K562 (cell line): ENCODE measurements around the gene TPK1. TPM values are rescaled to one million over a fixed set of nuclear protein-coding genes. Genes with fewer than 3 reads are reported as not detected.

Experiments
- ATAC-seq: fragments of 200-7000 bp; cut with Tn5 transposase; 3 replicates; pipeline ENCODE4 v1.9.1; 2020; ENCODE audit warnings: moderate library complexity
- BruUV-seq: library from RNA; stranded (reverse); fragments of 400-500 nt; replicated peaks from 2 replicates; lab custom pipeline; 2021; lab: Mats Ljungman, UMichigan
- CTCF ChIA-PET: fragments of 300-600 bp; formaldehyde crosslinking; extraction: SDS; loops from one replicate; lab custom pipeline; 2021; ENCODE audit warnings: low intra/inter-chr PET ratio; lab: Yijun Ruan, JAX
- POLR2A ChIA-PET: fragments of 300-600, 350-650 bp; sonication (Branson Sonifier 250); formaldehyde crosslinking; extraction: SDS; loops from one replicate; lab custom pipeline; 2021; ENCODE audit warnings: antibody characterized with exemption, inconsistent platforms; lab: Yijun Ruan, JAX
- DNase-seq, 4 experiments: peaks; one replicate each; pipeline versions ENCODE4 v3.0.0 to v3.0.0-alpha.2; 2011 to 2018; ENCODE audit warnings: low spot score in 3 of 4, mixed read lengths in 3 of 4; ENCODE audit errors: extremely low read depth in 1 of 4
- FAIRE-seq: peaks from 2 replicates; lab custom pipeline; 2011; peaks lifted over from hg19 to GRCh38; lab: Jason Lieb, UNC
- H2AFZ ChIP-seq: 2 replicates; pipeline ENCODE4 v1.6.0; 2011; ENCODE audit warnings: low read depth, low read length, control low read depth, inconsistent platforms
- H3K27ac ChIP-seq: fragments of 200-600 bp; 3 replicates; pipeline ENCODE4 v1.8.0; 2011; ENCODE audit warnings: low read depth, mild to moderate bottlenecking, control low read depth, inconsistent platforms, low read length, moderate library complexity, mixed read lengths; ENCODE audit errors: extremely low read depth
- H3K27me3 ChIP-seq, 2 experiments: fragments of 300-600 bp in 1 of 2; 2 replicates in 1 of 2; 3 replicates in 1 of 2; pipeline versions ENCODE4 v1.6.0 to v1.8.0; 2011; ENCODE audit warnings: inconsistent platforms in 2 of 2, low read length in 2 of 2, mild to moderate bottlenecking in 1 of 2, mixed read lengths in 1 of 2, moderate library complexity in 1 of 2; ENCODE audit not compliant: control insufficient read depth in 2 of 2, insufficient read depth in 2 of 2
- H3K36me3 ChIP-seq: fragments of 300-600 bp; 3 replicates; pipeline ENCODE4 v1.8.0; 2011; ENCODE audit warnings: mild to moderate bottlenecking, low read length, inconsistent platforms; ENCODE audit not compliant: control insufficient read depth, insufficient read depth
- H3K4me1 ChIP-seq, 2 experiments: fragments of 200-600 bp in 1 of 2; replicated peaks in 1 of 2; 2 replicates in 1 of 2; 3 replicates in 1 of 2; pipeline versions ENCODE4 v1.5.1 to v1.8.0; 2011; ENCODE audit warnings: inconsistent platforms in 2 of 2, low read length in 2 of 2, mild to moderate bottlenecking in 1 of 2, mixed read lengths in 1 of 2, moderate library complexity in 1 of 2; ENCODE audit not compliant: control insufficient read depth in 2 of 2, insufficient read depth in 2 of 2
- H3K4me2 ChIP-seq: 2 replicates; pipeline ENCODE4 v1.6.1; 2011; ENCODE audit warnings: low read length, control low read depth, inconsistent platforms, mixed read lengths; ENCODE audit not compliant: insufficient read depth
- H3K4me3 ChIP-seq: fragments of 200-600 bp; sonication (generic), shearing (Covaris generic); 2 replicates; pipeline ENCODE4 v1.5.1; 2016; ENCODE audit warnings: control low read depth, inconsistent platforms
- H3K79me2 ChIP-seq: fragments of 200-600 bp; 3 replicates; pipeline ENCODE4 v1.8.0; 2011; ENCODE audit warnings: low read length, inconsistent platforms; ENCODE audit not compliant: control insufficient read depth, insufficient read depth
- H3K9ac ChIP-seq, 2 experiments: 2 replicates each; pipeline versions ENCODE4 v1.6.0 to v1.6.1; 2011; ENCODE audit warnings: low read depth in 2 of 2, low read length in 2 of 2, control low read depth in 1 of 2, inconsistent platforms in 1 of 2, mild to moderate bottlenecking in 1 of 2, mixed read lengths in 1 of 2; ENCODE audit not compliant: insufficient read depth in 1 of 2
- H3K9me1 ChIP-seq: one replicate; pipeline ENCODE4 v1.6.0; 2011; ENCODE audit warnings: inconsistent platforms, mild to moderate bottlenecking, low read length, moderate library complexity; ENCODE audit not compliant: control insufficient read depth, insufficient read depth
- H3K9me3 ChIP-seq: replicated peaks from 2 replicates; pipeline ENCODE4 v1.5.1; 2011; ENCODE audit warnings: low read depth, low read length, inconsistent platforms; ENCODE audit not compliant: control insufficient read depth, insufficient read depth
- H4K20me1 ChIP-seq: replicated peaks from 2 replicates; pipeline ENCODE4 v1.6.1; 2011; ENCODE audit warnings: low read length, inconsistent platforms, mixed read lengths; ENCODE audit not compliant: control insufficient read depth, insufficient read depth
- HNRNPLL ChIP-seq: fragments of 200-400 bp; formaldehyde crosslinking; IDR thresholded peaks from 2 replicates; pipeline ENCODE4 v1.6.1; 2017; ENCODE audit warnings: low read length, low read depth, mild to moderate bottlenecking; ENCODE audit not compliant: poor library complexity, severe bottlenecking
- PBX2 ChIP-seq, 2 experiments: IDR thresholded peaks in 1 of 2; conservative IDR thresholded peaks in 1 of 2; 2 replicates each; pipeline ENCODE4 v1.6.1; 2016; ENCODE audit warnings: low read depth in 2 of 2, mild to moderate bottlenecking in 1 of 2, missing compliant biosample characterization in 1 of 2, missing genetic modification characterization in 1 of 2, moderate library complexity in 1 of 2
- PHB ChIP-seq: fragments of 250-450 bp; sonication (Bioruptor Pico); IDR thresholded peaks from 2 replicates; pipeline ENCODE4 v1.5.0; 2021
- ZNF639 ChIP-seq, 2 experiments: fragments of 200-800 bp in 1 of 2; sonication (Bioruptor generic) in 1 of 2; sonication (generic) in 1 of 2; formaldehyde crosslinking in 1 of 2; IDR thresholded peaks in 1 of 2; conservative IDR thresholded peaks in 1 of 2; 2 replicates each; pipeline versions ENCODE4 v1.5.0 to v1.6.1; 2016 to 2020; ENCODE audit warnings: missing compliant biosample characterization in 1 of 2, missing genetic modification characterization in 1 of 2, missing genetic modification reagents in 1 of 2
- WGBS: fragments of 100-300 bp; shearing (Covaris generic); methylation state at CpG from one replicate; pipeline ENCODE4 v1.1.6; 2016; ENCODE audit warnings: low coverage, mixed read lengths; ENCODE audit not compliant: insufficient coverage; ENCODE audit errors: missing lambda C conversion rate; 5-methylcytosine and 5-hydroxymethylcytosine counted together
- in situ Hi-C: fragments of 300-500 bp; cut with MboI; formaldehyde crosslinking; loops from 4 replicates; pipeline ENCODE4 v1.15.0; 2018; ENCODE audit warnings: inconsistent platforms, mixed read lengths
- intact Hi-C: fragments of 100-400 bp; cut with micrococcal nuclease; formaldehyde crosslinking; loops from 2 replicates; pipeline ENCODE4 v1.14.2; 2022
- polyA plus RNA-seq, 8 experiments: library from polyadenylated mRNA; depleted of rRNA in 4 of 8; stranded (reverse) in 5 of 8; unstranded in 3 of 8; fragments of >200 nt; fragmentation: Nextera tagmentation in 2 of 8; fragmentation: Illumina TruSeq in 1 of 8; extraction: Ambion mirVana in 2 of 8; extraction: Trizol in 1 of 8; gene quantifications; 2 replicates each; pipeline versions ENCODE4 v1.2.1 to v1.2.3, GENCODE V29; 2011 to 2014; ENCODE audit warnings: inconsistent platforms in 1 of 8, missing spikeins in 1 of 8
- total RNA-seq, 7 experiments: library from RNA; depleted of rRNA in 6 of 7; stranded (reverse); fragments of >200 nt in 6 of 7; fragmentation: Illumina TruSeq in 2 of 7; extraction: Trizol in 2 of 7; gene quantifications; 2 replicates each; pipeline versions ENCODE4 v1.2.1 to v1.2.3, GENCODE V29; 2011 to 2021; ENCODE audit warnings: low replicate concordance in 1 of 7

TPK1 gene
- total and polyA plus RNA-seq, 9 of the 15 experiments (the other 6 are each of a cell fraction or from before 2014, with no cell fraction given): 5.1 to 16.2 (median 9.2) TPM

GRCh38 chr7:144853542-144853941, 17.7 kb upstream of the TPK1 start:
- no peaks in the 10 kb centered on the region for H3K9me3 ChIP-seq
- ATAC-seq (no peak), FAIRE-seq (no peak), DNase-seq (no peak)
- H2AFZ ChIP-seq: no peak overlapping the region; the same call in 1 of the 2 replicates
- H3K27ac ChIP-seq: no peak overlapping the region
- H3K79me2 ChIP-seq: no peaks in the 10 kb centered on the region
- H3K36me3 ChIP-seq: no peaks in the 10 kb centered on the region
- ChIA-PET CTCF (no interaction called here), POLR2A (no interaction called here)
- H3K27me3 ChIP-seq: no peaks in the 10 kb centered on the region
- in situ Hi-C loops: no loop called here
- H3K9ac ChIP-seq: no peak overlapping the region
- no TSS peak for BruUV-seq
- no peak overlapping the region for H3K4me3 ChIP-seq
- 4% methylated on average over 8 of the region's 8 CpGs for WGBS
- H3K4me2 ChIP-seq: no peak overlapping the region
- H3K4me1 ChIP-seq: no peaks in the 10 kb centered on the region
- no peaks in the 10 kb centered on the region for H3K9me1 ChIP-seq
- intact Hi-C loops: loop anchor here (10.0 kb wide), 2 partner anchors 151 to 761 kb away; no protein-coding TSS in a partner anchor
- H4K20me1 ChIP-seq: no peaks in the 10 kb centered on the region
- no peak for TF ChIP-seq HNRNPLL
- no peak for TF ChIP-seq ZNF639 (CRISPR knock-in tag; conservative IDR thresholded peaks at IDR 0.05 in 1 of 2, IDR thresholded peaks at IDR 0.05 in 1 of 2)
- TF ChIP-seq PHB: no peak

GRCh38 chr7:144848078-144848477, 12.2 kb upstream of the TPK1 start:
- CTCF ChIA-PET: interaction anchor here (0.6 kb wide), 1 partner anchor 425 kb away, joined by 3 read pairs; no protein-coding TSS in a partner anchor
- Histone ChIP-seq H4K20me1 (no peaks in the 10 kb centered on the region), H3K9me1 (no peaks in the 10 kb centered on the region), H3K36me3 (no peaks in the 10 kb centered on the region), H3K79me2 (no peaks in the 10 kb centered on the region), H3K27me3 (no peaks in the 10 kb centered on the region; a peak in 1 of 5 replicates), H2AFZ (no peak overlapping the region), H3K4me3 (no peak overlapping the region), H3K4me1 (no peaks in the 10 kb centered on the region), H3K9me3 (no peaks in the 10 kb centered on the region), H3K4me2 (no peak overlapping the region), H3K9ac (no peak overlapping the region), H3K27ac (no peak overlapping the region)
- DNase-seq: no peak
- in situ Hi-C loops (no loop called here), intact Hi-C loops (no loop called here)
- WGBS: 4% methylated on average over 1 of the region's 1 CpG
- ATAC-seq: no peak
- no TSS peak for BruUV-seq
- no peak for FAIRE-seq
- POLR2A ChIA-PET: no interaction called here
- no peak for TF ChIP-seq PBX2 (CRISPR knock-in tag; IDR thresholded peaks at IDR 0.05; ENCODE audit: low read depth)
- no peak for TF ChIP-seq PBX2 (tag; conservative IDR thresholded peaks at IDR 0.05; ENCODE audit: low read depth)
